Measurements from ENCODE around the gene CDIPT. TPM values are rescaled to one million over a fixed set of nuclear protein-coding genes. Genes with fewer than 3 reads are reported as not detected.

The CDIPT gene
- total and polyA plus RNA-seq, 2 of the 13 experiments (the other 11 are each of a cell fraction or from before 2014, with no cell fraction given): 54.9 to 97.5 TPM

DNA sequence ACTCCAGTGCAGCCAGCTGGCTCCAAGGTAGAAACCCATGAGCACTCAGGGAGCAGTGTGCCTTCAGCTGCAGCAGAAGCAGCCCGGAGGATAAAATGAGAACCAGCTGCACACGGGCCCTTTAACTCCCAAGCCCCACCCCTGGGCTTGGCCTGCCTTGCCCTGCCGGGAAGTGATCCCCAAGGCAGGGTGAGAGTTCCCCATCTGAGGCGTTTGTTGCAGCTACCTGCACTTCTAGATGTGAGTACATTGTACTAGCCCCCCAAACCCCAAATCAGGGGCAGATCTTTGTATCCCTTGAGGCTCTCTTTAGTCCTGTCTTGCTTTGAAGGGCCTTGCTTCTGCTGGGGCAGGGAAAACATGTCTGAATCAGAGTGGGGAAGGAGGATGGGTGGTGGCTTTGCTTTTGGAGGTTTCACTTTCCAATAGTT, 42.7 kb downstream of the CDIPT start, which contains the start of gene MVP (continued):
- TF ChIP-seq MED1 (CRISPR knock-in tag; IDR thresholded peaks at IDR 0.05) (peak; percentile 32; the same call in 1 of the 2 replicates), MZF1 (CRISPR knock-in tag; IDR thresholded peaks at IDR 0.05; ENCODE audit: borderline replicate concordance) (no peak), SP4 (CRISPR knock-in tag; IDR thresholded peaks at IDR 0.05) (no peak), NR2F2 (IDR thresholded peaks at IDR 0.05; ENCODE audit: borderline replicate concordance, low read depth) (no peak), ZNF850 (CRISPR knock-in tag; conservative IDR thresholded peaks at IDR 0.05) (no peak), THAP11 (CRISPR knock-in tag; IDR thresholded peaks at IDR 0.05) (no peak; the same call in 1 of the 2 replicates), NCOA5 (CRISPR knock-in tag; IDR thresholded peaks at IDR 0.05) (no peak), ZNF12 (CRISPR knock-in tag; IDR thresholded peaks at IDR 0.05) (no peak), DMAP1 (CRISPR knock-in tag; IDR thresholded peaks at IDR 0.05) (no peak), ZNF275 (CRISPR knock-in tag; IDR thresholded peaks at IDR 0.05; ENCODE audit: borderline replicate concordance) (no peak), THRA (CRISPR knock-in tag; IDR thresholded peaks at IDR 0.05; ENCODE audit: borderline replicate concordance) (peak; percentile 30; the same call in 1 of the 2 replicates), SP5 (CRISPR knock-in tag; IDR thresholded peaks at IDR 0.05; ENCODE audit: borderline replicate concordance, low read depth) (no peak), EED (CRISPR knock-in tag; IDR thresholded peaks at IDR 0.05) (no peak)
- TF ChIP-seq, protein P1, sequence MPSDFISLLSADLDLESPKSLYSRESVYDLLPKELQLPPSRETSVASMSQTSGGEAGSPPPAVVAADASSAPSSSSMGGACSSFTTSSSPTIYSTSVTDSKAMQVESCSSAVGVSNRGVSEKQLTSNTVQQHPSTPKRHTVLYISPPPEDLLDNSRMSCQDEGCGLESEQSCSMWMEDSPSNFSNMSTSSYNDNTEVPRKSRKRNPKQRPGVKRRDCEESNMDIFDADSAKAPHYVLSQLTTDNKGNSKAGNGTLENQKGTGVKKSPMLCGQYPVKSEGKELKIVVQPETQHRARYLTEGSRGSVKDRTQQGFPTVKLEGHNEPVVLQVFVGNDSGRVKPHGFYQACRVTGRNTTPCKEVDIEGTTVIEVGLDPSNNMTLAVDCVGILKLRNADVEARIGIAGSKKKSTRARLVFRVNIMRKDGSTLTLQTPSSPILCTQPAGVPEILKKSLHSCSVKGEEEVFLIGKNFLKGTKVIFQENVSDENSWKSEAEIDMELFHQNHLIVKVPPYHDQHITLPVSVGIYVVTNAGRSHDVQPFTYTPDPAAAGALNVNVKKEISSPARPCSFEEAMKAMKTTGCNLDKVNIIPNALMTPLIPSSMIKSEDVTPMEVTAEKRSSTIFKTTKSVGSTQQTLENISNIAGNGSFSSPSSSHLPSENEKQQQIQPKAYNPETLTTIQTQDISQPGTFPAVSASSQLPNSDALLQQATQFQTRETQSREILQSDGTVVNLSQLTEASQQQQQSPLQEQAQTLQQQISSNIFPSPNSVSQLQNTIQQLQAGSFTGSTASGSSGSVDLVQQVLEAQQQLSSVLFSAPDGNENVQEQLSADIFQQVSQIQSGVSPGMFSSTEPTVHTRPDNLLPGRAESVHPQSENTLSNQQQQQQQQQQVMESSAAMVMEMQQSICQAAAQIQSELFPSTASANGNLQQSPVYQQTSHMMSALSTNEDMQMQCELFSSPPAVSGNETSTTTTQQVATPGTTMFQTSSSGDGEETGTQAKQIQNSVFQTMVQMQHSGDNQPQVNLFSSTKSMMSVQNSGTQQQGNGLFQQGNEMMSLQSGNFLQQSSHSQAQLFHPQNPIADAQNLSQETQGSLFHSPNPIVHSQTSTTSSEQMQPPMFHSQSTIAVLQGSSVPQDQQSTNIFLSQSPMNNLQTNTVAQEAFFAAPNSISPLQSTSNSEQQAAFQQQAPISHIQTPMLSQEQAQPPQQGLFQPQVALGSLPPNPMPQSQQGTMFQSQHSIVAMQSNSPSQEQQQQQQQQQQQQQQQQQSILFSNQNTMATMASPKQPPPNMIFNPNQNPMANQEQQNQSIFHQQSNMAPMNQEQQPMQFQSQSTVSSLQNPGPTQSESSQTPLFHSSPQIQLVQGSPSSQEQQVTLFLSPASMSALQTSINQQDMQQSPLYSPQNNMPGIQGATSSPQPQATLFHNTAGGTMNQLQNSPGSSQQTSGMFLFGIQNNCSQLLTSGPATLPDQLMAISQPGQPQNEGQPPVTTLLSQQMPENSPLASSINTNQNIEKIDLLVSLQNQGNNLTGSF (CRISPR knock-in tag; IDR thresholded peaks at IDR 0.05): no peak
- TF ChIP-seq, protein P2, sequence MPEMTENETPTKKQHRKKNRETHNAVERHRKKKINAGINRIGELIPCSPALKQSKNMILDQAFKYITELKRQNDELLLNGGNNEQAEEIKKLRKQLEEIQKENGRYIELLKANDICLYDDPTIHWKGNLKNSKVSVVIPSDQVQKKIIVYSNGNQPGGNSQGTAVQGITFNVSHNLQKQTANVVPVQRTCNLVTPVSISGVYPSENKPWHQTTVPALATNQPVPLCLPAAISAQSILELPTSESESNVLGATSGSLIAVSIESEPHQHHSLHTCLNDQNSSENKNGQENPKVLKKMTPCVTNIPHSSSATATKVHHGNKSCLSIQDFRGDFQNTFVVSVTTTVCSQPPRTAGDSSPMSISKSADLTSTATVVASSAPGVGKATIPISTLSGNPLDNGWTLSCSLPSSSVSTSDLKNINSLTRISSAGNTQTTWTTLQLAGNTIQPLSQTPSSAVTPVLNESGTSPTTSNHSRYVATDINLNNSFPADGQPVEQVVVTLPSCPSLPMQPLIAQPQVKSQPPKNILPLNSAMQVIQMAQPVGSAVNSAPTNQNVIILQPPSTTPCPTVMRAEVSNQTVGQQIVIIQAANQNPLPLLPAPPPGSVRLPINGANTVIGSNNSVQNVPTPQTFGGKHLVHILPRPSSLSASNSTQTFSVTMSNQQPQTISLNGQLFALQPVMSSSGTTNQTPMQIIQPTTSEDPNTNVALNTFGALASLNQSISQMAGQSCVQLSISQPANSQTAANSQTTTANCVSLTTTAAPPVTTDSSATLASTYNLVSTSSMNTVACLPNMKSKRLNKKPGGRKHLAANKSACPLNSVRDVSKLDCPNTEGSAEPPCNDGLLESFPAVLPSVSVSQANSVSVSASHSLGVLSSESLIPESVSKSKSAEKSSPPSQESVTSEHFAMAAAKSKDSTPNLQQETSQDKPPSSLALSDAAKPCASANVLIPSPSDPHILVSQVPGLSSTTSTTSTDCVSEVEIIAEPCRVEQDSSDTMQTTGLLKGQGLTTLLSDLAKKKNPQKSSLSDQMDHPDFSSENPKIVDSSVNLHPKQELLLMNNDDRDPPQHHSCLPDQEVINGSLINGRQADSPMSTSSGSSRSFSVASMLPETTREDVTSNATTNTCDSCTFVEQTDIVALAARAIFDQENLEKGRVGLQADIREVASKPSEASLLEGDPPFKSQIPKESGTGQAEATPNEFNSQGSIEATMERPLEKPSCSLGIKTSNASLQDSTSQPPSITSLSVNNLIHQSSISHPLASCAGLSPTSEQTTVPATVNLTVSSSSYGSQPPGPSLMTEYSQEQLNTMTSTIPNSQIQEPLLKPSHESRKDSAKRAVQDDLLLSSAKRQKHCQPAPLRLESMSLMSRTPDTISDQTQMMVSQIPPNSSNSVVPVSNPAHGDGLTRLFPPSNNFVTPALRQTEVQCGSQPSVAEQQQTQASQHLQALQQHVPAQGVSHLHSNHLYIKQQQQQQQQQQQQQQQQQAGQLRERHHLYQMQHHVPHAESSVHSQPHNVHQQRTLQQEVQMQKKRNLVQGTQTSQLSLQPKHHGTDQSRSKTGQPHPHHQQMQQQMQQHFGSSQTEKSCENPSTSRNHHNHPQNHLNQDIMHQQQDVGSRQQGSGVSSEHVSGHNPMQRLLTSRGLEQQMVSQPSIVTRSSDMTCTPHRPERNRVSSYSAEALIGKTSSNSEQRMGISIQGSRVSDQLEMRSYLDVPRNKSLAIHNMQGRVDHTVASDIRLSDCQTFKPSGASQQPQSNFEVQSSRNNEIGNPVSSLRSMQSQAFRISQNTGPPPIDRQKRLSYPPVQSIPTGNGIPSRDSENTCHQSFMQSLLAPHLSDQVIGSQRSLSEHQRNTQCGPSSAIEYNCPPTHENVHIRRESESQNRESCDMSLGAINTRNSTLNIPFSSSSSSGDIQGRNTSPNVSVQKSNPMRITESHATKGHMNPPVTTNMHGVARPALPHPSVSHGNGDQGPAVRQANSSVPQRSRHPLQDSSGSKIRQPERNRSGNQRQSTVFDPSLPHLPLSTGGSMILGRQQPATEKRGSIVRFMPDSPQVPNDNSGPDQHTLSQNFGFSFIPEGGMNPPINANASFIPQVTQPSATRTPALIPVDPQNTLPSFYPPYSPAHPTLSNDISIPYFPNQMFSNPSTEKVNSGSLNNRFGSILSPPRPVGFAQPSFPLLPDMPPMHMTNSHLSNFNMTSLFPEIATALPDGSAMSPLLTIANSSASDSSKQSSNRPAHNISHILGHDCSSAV (CRISPR knock-in tag; IDR thresholded peaks at IDR 0.05; ENCODE audit: borderline replicate concordance): no peak
